Stimulated activated CD8-positive, alpha-beta memory T cell treated with anti-CD3 and anti-CD28 coated beads, Interleukin-15, amount 100 ng/mL, for 48 hours (primary cell): ENCODE results near the gene TIGD6.
"Not testable (repeated sequence)": the region's sequence is repeated elsewhere in the genome, so short reads cannot be mapped to it uniquely, and the experiment has no call there.

Experiments
- DNase-seq, 2 donors: peaks; one replicate each; pipeline ENCODE4 v3.0.0-alpha.2; 2020; ENCODE audit warnings: low read depth in 2 of 2

Gene TIGD6

GRCh38 chr5:149969181-149969930 is 31.1 kb downstream of the TIGD6 start:
- DNase-seq, result no peak

DNA sequence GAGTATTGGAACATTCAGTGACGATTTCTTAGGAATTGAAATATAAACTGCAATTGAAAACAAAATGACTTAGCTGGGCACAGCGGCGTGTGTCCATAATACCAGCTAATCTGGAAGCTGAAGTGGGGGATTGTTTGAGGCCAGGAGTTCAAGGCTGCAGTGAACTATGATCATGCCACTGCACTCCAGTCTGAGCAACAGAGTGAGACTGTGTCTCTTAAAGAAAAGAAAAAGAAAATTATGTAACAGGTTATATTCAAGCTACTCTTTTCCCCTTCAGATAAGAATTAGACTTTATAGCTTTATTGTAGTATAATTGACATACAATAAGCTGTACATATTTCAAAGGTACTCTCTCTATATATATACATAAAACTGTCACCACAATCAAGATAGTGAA is 33.5 kb downstream of the TIGD6 start:
- DNase-seq, result no peak

DNA sequence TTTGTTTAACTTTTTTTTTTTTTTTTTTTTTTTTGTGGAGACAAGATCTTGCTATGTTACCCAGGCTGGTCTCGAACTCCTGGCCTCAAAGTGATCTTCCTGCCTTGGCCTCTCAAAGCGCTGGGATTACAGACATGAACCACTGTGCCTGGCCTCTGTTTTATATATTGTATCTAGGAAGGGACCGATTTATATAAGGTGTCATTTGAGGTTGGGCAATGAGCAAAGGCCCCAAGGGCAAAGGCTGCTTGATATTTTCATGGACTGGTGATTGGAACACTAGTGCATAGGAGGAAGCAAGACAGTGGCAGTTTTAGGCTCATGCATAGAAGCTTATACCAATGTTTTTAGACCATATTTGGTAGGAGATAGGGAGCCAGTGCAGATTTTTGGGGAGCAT is 36.7 kb downstream of the TIGD6 start:
- DNase-seq, result no peak

GRCh38 chr5:149962601-149963300 is 37.7 kb downstream of the TIGD6 start:
- no peak for DNase-seq

- no peak for DNase-seq
These were observed 38.5 kb downstream of the TIGD6 start for GRCh38 chr5:149961957-149962409.

GRCh38 chr5:149961186-149961685 is 39.2 kb downstream of the TIGD6 start:
- DNase-seq, result no peak

GRCh38 chr5:149960272-149961185 is 39.9 kb downstream of the TIGD6 start, which contains the start of gene SLC26A2:
Gene SLC26A2 (plus strand): TSS chr5:149960758. CDS start chr5:149977653, 16,895 bp downstream.
- DNase-seq, result peak; percentile 94

DNA sequence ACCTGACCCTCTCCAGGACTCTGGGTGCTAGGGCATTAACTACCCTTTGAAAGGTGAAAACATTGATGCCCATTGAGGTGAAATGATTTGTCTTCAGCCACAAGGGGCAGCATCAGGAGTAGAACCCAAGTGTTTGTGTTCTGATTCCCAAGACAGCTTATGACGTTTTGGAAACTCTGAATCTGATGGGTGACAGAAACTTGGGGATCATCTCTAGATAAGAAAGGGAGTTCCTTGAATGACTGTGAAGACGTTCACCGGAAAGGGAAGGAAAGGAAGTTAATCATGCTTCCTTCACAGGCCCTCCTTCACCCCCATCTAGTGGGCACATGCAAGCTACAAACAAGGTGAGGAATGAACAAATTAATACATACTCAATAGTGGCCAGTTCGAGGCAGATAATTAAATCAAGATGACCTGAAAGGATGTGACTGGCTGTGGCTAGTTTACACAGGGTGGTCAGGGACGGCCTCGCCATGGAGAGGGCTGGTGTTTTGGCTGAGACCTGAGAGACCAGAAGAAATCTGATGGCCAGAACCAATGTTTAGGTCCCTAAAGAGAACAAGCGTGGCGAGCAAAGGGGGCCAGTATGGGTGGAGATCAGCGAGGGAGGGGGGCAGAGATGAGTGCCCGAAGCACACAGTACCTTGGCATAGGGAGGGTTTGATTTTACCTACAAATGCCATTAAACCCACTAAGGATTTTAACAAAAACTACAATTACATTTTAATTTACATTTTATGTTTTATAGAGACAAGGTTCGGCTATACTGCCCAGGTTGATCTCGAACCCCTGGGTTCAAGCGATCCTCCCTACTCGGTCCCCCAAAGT is 40.8 kb downstream of the TIGD6 start:
- peak; percentile 25 to 37 for DNase-seq

DNA sequence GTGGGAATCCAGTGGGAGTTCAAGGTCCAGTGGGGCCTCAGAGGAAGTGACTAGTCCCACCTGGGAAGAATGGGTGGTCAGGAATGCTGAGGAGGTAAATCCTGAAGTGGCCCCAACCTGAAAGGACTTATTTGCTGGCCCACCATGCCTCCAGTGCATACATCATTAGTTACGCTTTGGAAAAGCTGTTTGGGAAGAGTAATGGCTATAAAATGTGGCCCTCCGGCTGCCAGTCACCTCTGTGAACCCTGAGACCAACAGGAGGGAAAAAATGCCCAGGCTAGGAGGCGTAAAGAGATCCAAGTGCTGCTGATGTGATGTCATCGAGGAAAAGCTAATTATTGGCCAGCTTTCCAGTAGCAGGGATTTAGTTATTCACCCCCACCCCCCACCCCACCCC is 42.6 kb downstream of the TIGD6 start:
- no peak for DNase-seq

- no peak for DNase-seq
These were observed 43.8 kb downstream of the TIGD6 start for GRCh38 chr5:149956685-149957084.

DNA sequence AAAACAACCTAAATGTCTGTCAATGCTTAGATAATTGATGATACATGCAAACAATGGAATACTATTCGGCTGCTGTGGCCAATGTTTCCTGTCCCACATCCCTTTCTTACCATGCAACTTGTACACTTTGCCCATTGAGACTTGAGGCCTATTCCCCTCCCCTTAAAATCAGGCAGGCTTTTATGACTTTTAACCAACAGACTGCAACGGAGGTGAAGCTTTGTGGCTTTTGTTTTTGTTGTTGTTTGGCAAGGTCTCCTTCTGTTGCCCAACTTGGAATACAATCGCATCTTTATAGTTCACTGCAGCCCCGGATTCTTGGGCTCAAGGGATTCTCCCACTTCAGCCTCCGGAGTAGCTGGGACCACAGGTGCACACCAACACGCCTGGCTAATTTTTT is 45.7 kb downstream of the TIGD6 start:
- DNase-seq, result no peak

GRCh38 chr5:149953436-149954121 is 46.9 kb downstream of the TIGD6 start:
- no peak for DNase-seq

DNA sequence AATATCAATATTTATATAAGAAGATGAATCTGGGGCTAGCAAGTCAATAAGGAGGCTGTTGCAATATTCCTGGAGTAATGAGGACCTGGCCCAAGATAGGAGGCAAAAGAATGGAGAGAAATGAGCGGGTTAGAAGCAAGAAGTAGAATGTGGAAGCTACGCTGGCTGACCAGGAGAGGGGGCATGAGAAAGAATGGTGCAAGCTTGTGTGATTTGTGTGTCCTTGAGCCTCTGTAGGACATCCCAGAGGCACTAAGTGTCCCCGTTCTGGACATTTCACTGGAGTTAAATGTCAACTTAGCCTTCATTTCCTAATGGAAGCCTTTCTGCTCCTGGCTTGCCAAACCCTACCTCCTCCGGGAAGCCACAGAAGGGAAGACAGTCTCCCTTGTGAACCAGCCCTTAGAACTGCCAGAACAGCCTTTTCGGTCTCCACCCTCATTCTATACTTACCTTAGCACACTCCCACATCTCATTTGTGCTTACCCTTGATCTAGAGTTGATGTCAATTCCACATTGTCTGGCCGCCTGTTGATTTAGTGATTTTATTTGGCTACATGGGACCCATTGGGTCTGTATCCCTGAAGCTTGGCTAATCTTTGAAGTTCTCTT is 49.2 kb downstream of the TIGD6 start:
- DNase-seq, result no peak

DNA sequence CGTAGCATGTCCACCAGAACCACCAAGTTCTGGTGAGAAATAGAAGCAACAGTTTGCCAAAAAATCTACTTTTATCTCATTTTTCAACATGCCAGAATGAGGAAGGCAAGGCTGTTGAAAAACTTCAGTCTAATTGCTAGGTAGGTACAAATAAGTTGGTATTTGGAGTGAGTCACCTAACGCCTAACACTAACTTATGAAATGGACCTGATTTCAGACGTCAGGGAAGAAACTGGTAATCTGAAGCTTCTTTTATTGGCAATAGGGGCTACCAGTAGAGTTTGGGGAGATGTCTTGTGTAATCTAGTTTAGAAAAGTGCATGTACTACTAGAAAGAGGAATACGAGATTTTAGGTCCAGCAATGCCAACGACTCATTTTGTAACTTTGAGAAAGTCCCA is 51.5 kb downstream of the TIGD6 start:
- DNase-seq, result no peak

DNA sequence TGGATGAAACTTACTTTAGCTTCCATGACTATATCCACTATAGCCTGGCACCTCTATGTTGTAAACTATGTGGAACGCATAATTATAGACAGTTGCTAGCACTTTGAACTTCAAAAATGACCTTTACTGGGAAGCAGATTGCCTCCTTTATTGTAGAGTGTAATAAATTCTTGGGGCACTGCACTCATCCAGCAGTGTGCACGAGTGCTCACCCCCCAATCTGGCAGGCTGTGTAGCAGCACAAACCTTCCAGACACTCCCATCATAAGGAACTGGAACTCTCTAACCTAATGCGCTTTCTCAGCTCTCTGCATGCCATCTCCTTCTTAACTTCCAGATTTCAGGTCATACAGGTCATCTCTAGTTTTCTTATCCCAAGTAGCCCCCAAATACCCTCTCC is 54.3 kb downstream of the TIGD6 start:
- DNase-seq, result no peak

- no peak for DNase-seq
These were observed 55.8 kb downstream of the TIGD6 start, which contains the start of gene PDE6A for GRCh38 chr5:149944666-149945065. Gene PDE6A (minus strand): TSS chr5:149944793. CDS start chr5:149944673, 120 bp downstream.

DNA sequence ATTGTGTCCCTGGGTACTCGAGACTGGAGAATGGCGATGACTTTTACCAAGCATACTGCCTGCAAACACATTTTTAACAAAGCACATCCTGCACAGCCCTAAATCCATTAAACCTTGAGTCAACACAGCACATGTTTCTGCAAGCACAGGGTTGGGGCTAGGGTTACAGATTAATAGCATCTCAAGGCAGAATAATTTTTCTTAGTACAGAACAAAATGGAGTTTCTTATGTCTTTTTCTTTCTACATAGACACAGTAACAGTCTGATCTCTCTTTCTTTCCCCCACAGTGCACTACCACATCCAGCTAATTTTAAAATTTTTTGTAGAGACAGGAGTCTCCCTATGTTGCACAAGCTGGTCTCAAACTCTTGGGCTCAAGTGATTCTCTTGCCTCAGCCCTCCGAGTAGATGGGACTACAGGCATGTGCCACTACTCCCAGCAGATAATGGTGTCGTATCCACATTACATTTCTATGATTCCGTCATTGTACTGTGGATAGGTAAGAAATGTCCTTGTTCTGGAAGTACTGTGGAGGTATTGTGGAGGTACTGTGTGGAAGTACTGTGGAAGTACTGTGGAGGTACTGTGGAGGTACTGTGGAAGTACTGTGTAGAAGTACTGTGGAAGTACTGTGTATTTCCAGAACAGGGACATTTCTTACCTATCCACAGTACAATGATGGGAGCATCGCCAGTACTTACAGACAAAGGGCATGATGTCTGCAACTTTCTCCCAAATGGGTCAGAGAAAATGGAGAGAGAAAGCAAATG is 57.1 kb downstream of the TIGD6 start:
- DNase-seq, result not testable (repeated sequence)
